Measurements from ENCODE around the gene DISC1. TPM values are rescaled to one million over a fixed set of nuclear protein-coding genes. Genes with fewer than 3 reads are reported as not detected.

Gene DISC1
- total and polyA plus RNA-seq, 2 experiments from 2014 or later, result 6.5 to 11.5 TPM

DNA sequence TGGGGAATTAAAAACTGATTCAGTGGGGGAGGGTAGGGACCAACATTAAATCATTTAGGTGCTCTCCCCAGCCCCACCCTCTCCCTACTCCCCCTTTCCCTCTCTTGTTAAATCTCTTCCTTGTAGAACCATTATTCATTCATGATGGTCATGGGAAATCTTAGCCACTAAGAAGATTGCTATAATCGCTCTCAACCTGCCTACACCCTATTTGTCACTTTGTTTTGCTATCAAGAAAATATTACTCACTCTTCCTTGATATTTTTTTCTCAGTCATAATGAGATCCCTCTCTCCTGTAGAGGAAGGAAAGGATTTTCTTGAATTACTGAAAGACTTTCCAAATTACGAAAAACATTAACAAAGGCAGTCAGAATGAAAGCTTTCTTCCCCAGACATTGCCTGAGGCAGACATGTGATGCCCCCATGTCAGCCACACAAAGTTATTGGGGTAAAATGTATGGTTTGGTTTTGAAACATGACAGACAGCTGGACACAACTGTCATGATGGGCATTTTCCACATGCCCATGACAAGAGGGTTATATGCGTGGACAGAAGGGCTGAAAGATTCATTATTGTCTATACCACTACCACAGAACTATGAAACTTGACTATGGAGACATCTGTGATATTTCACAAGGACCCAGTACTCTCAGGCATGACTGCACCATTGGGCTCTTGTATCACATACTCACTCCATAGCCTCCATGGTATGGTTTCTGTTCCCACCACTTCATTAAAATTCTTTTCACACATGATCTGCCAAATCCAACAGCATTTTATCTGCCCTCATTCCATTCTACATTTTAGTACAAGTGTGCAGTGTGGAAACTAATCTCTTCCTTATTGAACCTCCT, 420.1 kb downstream of the DISC1 start:
- no peaks in the 10 kb centered on the region for H3K36me3 ChIP-seq
- H3K4me3 ChIP-seq, result no peak overlapping the region
- H3K27me3 ChIP-seq, result no peaks in the 10 kb centered on the region
- no peak for DNase-seq (ENCODE audit: low read depth in 1 of 2, low spot score in 1 of 2)
- H3K4me1 ChIP-seq (ENCODE audit: low read depth), result no peaks in the 10 kb centered on the region
- H3K27ac ChIP-seq, result no peak overlapping the region
- TF ChIP-seq, protein P1, sequence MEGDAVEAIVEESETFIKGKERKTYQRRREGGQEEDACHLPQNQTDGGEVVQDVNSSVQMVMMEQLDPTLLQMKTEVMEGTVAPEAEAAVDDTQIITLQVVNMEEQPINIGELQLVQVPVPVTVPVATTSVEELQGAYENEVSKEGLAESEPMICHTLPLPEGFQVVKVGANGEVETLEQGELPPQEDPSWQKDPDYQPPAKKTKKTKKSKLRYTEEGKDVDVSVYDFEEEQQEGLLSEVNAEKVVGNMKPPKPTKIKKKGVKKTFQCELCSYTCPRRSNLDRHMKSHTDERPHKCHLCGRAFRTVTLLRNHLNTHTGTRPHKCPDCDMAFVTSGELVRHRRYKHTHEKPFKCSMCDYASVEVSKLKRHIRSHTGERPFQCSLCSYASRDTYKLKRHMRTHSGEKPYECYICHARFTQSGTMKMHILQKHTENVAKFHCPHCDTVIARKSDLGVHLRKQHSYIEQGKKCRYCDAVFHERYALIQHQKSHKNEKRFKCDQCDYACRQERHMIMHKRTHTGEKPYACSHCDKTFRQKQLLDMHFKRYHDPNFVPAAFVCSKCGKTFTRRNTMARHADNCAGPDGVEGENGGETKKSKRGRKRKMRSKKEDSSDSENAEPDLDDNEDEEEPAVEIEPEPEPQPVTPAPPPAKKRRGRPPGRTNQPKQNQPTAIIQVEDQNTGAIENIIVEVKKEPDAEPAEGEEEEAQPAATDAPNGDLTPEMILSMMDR (IDR thresholded peaks at IDR 0.05; ENCODE audit: low read depth, low read length), result no peak
- H3K9me3 ChIP-seq (ENCODE audit: low read depth), result no peaks in the 10 kb centered on the region

DNA sequence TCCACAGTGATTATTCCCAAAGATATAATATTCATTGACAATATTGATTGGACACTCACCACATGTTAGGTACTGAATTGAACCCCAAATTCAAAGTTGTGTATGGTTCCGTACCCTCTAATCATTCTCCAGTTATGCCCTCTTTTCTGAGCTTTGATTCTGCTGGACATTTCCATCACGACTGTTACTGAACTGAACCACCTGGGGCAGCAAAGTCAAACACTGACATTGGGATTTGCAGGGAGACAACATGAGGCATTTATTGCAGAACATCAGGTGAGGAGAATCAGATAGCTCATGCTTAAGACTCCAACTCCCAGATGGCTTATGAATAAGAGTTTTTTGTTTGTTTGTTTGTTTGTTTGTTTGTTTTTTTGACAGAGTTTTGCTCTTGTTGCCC, 420.9 kb downstream of the DISC1 start:
- TF ChIP-seq, protein P1 (IDR thresholded peaks at IDR 0.05; ENCODE audit: low read depth, low read length), result peak; percentile 14
- Histone ChIP-seq H3K4me3 (no peak overlapping the region), H3K36me3 (no peaks in the 10 kb centered on the region), H3K4me1 (ENCODE audit: low read depth) (no peaks in the 10 kb centered on the region), H3K27me3 (no peaks in the 10 kb centered on the region), H3K27ac (no peak overlapping the region), H3K9me3 (ENCODE audit: low read depth) (no peaks in the 10 kb centered on the region)
- no peak for DNase-seq (ENCODE audit: low read depth in 1 of 2, low spot score in 1 of 2)

GRCh38 chr1:232048481-232048880, 421.9 kb downstream of the DISC1 start:
- Histone ChIP-seq H3K27me3 (no peaks in the 10 kb centered on the region), H3K4me3 (no peak overlapping the region), H3K36me3 (no peaks in the 10 kb centered on the region), H3K27ac (no peak overlapping the region), H3K4me1 (ENCODE audit: low read depth) (no peaks in the 10 kb centered on the region), H3K9me3 (ENCODE audit: low read depth) (no peaks in the 10 kb centered on the region)
- TF ChIP-seq, protein P1 (IDR thresholded peaks at IDR 0.05; ENCODE audit: low read depth, low read length), result no peak
- no peak for DNase-seq (ENCODE audit: low read depth in 1 of 2, low spot score in 1 of 2)

DNA sequence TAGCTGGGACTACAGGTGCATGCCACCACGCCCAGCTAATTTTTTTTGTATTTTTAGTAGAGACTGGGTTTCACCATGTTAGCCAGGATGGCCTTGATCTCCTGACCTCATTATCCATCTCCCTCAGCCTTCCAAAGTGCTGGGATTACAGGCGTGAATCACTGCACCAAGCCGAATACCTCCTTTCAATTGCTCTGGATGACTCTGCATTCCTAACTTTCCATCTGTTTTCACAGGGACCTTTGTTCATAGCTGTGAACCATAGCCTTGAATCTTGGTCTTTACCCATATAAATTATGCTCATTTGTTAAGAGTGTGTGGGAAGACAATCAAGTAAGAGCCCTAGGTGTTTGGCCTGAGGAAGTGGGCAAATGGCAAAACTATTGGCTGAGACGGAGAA, 422.7 kb downstream of the DISC1 start:
- no peak overlapping the region for H3K27ac ChIP-seq
- H3K36me3 ChIP-seq, result no peaks in the 10 kb centered on the region
- no peak overlapping the region for H3K4me3 ChIP-seq
- no peaks in the 10 kb centered on the region for H3K27me3 ChIP-seq
- H3K9me3 ChIP-seq (ENCODE audit: low read depth), result no peaks in the 10 kb centered on the region
- TF ChIP-seq, protein P1 (IDR thresholded peaks at IDR 0.05; ENCODE audit: low read depth, low read length), result no peak
- DNase-seq (ENCODE audit: low read depth in 1 of 2, low spot score in 1 of 2), result no peak
- H3K4me1 ChIP-seq (ENCODE audit: low read depth), result no peaks in the 10 kb centered on the region

DNA sequence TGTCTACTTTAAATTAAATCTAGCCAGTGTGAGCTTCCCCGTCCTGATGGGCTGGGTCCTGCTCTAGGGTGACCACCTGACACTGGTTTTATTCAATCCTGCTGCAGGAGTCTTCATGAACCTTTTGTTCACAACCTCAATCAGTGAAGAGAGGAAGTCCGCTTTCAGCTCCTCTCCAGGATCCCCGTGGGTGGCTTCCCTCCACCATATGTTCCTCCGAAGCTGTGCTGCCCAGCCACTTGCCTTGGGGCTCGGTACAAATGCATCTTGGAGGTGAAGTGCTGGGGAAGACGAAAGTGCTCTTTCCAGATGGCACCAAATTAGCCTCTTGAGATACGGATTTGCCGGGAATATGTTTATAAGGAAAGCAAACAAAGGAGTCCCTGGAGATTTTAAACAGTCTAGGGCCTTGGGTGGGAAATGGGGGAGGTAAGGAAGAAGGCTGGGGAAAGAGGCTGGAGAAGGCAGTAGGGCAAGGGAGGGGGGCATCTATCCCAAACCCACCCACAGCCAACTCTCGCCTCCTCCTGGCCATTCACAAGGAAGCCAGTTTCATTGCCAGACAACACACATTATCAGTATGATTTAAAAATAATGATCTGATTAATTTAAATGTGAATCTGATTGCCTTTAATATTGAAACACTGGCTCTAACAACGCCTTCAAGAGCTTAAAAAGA, 430.8 kb downstream of the DISC1 start:
- TF ChIP-seq, protein P1 (IDR thresholded peaks at IDR 0.05; ENCODE audit: low read depth, low read length), result no peak

More for the DNA sequence above, 430.8 kb downstream of the DISC1 start:
- Histone ChIP-seq H3K9me3 (ENCODE audit: low read depth) (no peaks in the 10 kb centered on the region), H3K4me1 (ENCODE audit: low read depth) (no peaks in the 10 kb centered on the region), H3K27me3 (no peaks in the 10 kb centered on the region), H3K27ac (no peak overlapping the region), H3K4me3 (no peak overlapping the region), H3K36me3 (no peaks in the 10 kb centered on the region)
- DNase-seq (ENCODE audit: low read depth in 1 of 2, low spot score in 1 of 2), result no peak
